DND-41 (cell line): ENCODE results near the gene MFRP.

Source experiments
- CTCF ChIP-seq: IDR thresholded peaks from 2 replicates; pipeline ENCODE4 v1.5.1; 2012; ENCODE audit warnings: borderline replicate concordance, low read length, moderate library complexity, mild to moderate bottlenecking; ENCODE audit not compliant: poor library complexity, severe bottlenecking; ENCODE audit errors: extremely low read depth
- EZH2 ChIP-seq: IDR thresholded peaks from 3 replicates; pipeline ENCODE4 v1.6.1; 2012; ENCODE audit warnings: borderline replicate concordance, low read depth, mild to moderate bottlenecking, moderate library complexity, low read length, inconsistent platforms; ENCODE audit not compliant: severe bottlenecking

- TF ChIP-seq CTCF (no peak), EZH2 (no peak)
Observed at GRCh38 chr11:119377112-119377901, 30.8 kb upstream of the MFRP start.
